ENCODE measurements around the gene SZRD1.
"Not testable (repeated sequence)": the region's sequence is repeated elsewhere in the genome, so short reads cannot be mapped to it uniquely, and the experiment has no call there.

SZRD1 gene

DNA sequence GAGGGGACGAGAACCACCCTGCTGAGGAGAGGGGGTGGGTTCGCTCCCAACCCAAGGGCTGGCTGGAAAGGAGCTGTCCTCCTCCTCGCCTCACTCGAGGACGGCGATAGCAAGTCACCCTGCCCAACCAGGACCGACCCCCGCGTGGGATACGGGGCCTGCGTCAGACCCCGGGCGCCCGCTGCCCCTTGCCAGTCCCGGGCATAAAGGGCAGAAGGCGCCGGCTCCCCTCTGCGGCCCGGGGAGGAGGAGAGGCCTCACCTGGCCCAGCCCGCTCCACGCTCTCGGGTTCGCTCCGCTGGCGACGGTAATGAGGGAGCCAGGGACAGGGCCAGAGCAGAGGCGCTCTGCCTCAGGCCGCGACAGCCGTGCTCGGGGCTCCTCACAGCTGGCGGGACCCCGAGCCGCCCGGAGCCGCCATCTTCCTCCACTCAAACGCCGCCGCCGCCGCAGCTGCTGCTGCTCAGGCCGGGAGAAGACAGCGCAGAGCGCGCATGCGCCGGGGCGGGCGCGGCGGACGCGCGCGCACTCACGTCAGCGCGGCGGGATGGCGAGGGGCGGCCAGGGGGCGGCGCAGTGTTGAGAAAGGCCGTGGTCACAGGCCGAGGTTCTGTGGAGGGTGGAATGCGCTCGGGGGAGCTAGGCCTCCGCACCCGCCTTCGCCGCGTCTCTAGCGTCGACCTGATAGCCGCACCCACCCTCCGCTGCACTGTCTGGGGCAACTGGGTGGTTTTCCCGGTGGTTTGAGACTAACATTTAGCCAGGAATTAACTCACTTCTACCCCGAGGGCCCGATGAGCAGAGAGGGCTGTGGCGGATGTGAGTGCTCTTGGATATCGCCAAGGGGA is 14.8 kb upstream of the SZRD1 start, which contains the start of gene FBXO42:
FBXO42 (minus strand) TSS at position 487 of the 848 bp plus-strand sequence. CDS start 37,062 bp downstream, outside the sequence.
- peak; percentile 93 to 96 for DNase-seq
- peaks cover 27% of the 10 kb centered on the region for H3K4me1 Mint-ChIP-seq
- no peaks in the 10 kb centered on the region for H3K9me3 Mint-ChIP-seq
- peak within 1 kb of the TSS; percentile 93 to 97 for H3K4me3 Mint-ChIP-seq
- peak; percentile 96 for ATAC-seq
- peak within 1 kb of the TSS; percentile 96 to 97 for H3K27ac Mint-ChIP-seq
- no peaks in the 10 kb centered on the region for H3K27me3 Mint-ChIP-seq

DNA sequence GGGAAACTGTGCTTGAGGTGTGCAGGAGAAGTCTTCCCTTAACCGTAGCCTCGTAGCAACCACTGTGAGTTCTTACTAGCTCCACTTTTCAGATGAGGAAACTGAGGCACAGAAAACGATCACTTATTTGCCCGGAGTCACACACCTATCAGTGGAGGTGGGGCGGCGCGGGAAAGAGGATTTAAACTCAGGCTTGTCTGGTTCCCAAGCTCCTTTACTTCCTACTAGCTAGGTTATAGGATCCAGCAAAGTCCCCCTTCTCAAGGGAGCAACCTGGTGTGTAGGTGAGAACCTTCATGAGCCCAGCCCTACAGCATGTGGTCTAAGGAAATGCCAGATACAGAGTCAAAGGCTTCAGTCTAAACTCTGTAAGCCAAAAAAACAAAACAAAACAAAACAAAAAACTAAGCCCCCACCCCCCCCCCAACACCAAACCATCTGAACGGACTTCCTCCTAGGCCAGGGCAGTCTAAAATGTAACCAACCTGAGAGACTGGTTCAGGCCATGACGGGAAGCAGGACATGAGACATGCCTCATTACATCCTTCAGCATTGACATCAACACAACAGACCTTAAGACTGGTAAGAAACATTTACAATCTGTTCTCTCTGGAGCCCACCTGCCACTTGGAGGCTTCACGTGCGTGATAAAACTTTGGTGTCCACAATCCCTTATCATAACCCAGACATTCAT is 14.1 kb upstream of the SZRD1 start:
- peak overlapping the region; percentile 93 to 97 for H3K4me3 Mint-ChIP-seq
- DNase-seq: no peak
- no peaks in the 10 kb centered on the region for H3K9me3 Mint-ChIP-seq
- no peaks in the 10 kb centered on the region for H3K27me3 Mint-ChIP-seq
- no peak for ATAC-seq
- H3K27ac Mint-ChIP-seq: peak overlapping the region; percentile 96 to 97
- peaks cover 27% of the 10 kb centered on the region for H3K4me1 Mint-ChIP-seq

DNA sequence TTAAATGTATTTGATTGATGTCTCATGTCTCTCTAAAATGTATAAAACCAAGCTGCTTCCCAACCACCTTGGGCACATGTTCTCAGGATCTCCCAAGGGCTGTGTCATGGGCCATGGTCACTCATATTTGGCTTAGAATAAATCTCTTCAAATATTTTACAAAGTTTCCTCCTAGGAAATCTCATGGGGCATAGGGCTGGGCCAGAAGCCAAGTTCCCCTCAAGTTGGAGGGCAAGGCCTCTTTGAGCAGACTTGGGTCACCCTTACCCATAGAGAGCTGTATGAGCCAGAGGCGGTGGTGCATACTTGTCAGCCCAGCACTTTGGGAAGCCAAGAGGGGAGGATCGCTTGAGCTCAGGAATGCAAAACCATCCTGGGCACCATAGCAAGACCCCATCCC is 12.4 kb upstream of the SZRD1 start:
- ATAC-seq (no peak), DNase-seq (no peak)
- peaks cover 24% of the 10 kb centered on the region for H3K4me1 Mint-ChIP-seq
- H3K27ac Mint-ChIP-seq: no peak overlapping the region
- no peaks in the 10 kb centered on the region for H3K9me3 Mint-ChIP-seq
- no peak overlapping the region for H3K4me3 Mint-ChIP-seq
- no peaks in the 10 kb centered on the region for H3K27me3 Mint-ChIP-seq

DNA sequence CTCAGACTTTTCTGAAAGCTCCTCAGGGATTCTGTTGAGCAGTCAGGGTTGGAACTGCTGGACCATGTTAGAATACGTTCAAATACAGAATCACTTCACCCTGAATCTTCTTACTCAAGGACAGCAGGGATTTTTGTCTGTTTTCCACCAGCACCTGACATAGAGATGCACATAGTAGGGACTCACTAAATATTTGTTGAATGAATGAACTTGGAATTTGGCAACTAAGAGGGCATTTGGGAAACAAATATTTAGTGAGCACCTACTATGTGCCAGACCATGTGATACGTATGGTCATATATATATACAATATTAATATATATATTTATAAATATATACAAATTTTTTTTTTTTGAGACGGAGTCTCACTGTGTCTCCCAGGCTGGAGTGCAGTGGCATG is 10.2 kb upstream of the SZRD1 start:
- Mint-ChIP-seq H3K4me3 (no peak overlapping the region), H3K27me3 (no peaks in the 10 kb centered on the region), H3K9me3 (no peaks in the 10 kb centered on the region), H3K4me1 (peaks cover 8% of the 10 kb centered on the region), H3K27ac (no peak overlapping the region)
- ATAC-seq: no peak
- DNase-seq: no peak

DNA sequence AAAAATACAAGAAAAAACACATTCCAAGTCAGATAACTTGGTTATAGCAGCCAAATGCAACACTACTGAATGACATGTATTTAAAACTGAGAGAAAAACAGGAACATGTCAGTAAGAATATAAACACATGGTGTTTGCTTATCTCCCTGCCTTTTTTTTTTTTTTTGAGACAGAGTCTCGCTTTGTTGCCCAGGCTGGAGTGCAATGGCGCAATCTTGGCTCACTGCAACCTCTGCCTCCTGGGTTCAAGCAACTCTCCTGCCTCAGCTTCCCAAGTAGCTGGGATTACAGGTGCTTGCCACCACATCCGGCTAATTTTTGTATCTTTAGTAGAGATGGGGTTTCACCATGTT is 1.9 kb upstream of the SZRD1 start:
- H3K9me3 Mint-ChIP-seq, H3K27ac Mint-ChIP-seq, H3K27me3 Mint-ChIP-seq, DNase-seq, H3K4me3 Mint-ChIP-seq, ATAC-seq: not testable (repeated sequence)
- peaks cover 17% of the 10 kb centered on the region for H3K4me1 Mint-ChIP-seq

DNA sequence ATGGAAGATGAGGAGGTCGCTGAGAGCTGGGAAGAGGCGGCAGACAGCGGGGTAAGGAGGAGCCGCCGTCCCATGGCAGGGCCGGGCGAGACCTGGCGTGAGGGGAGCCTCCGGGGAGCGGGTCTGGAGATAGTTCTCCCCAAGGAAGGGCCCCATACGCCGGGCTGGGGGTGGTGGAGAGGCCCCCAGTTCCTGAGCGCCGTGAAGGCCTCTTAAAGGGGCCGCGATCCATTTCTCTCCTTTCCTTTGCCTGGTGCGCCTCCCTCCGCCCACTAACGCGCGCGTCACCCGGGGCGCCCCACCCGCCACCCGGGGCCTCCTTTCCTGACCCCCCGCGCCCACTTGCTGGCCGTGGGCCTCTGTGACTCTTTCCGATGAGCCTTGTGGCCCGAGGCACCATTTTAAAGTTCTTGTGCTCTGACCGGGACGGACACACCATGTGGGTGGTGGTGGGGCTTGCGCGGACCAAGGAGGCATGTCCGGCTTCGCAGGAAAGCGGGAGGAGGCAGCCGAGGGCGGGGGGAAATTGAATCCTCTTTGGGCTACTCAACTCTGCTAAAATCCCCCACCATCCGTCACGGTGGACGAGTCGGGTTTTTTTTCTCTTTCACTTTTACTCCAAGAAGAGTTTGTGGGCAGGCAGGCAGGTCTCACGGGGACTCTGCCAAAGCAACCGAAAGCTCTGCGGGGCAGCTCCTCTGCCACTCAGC is 371 bp downstream of the SZRD1 start:
- H3K4me1 Mint-ChIP-seq: peaks cover 37% of the 10 kb centered on the region

DNA sequence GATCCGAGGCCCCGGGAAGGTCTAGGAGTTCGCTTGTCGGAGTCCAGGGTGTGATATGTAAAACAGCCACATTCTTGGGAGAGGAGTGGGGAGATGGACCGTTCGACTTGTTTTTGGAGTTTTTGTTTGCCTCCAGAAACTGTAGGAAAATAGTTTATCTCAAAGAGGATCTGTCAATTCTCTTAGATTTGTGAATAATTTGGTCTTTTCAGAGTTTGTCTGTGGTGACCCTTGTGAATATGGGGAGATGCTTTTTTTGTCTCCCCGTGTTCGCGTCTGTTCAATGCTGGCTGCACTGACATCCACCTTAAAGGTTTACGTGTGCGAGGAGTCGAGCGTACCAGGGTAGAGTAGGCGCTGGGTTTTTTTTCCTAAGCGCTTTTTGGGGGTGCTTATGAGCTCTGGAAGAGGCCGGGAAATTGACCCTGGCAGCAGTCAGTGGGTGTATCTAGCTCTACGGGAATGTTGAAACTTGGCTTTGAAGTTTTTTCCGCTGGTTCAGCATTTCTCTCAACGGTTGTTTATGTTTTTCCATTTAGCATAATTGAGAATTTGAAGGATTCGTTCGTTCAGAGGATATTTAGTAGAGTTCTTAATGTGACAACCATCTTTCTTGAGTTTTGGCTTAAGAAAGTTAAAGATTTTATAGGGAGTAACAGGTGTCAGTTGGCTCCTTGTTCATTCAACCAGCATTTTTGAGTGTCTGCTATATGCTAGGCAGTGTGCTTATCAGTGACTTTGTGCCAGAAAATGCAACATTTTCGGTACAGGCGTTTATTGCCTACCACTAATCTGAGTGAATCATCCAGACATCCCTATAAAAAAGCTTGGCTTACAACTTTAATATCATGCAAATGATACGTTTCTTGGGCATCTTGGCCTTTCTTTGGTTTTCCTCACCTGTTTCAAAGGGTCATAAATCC is 1.2 kb downstream of the SZRD1 start:
- H3K27me3 Mint-ChIP-seq: no peaks in the 10 kb centered on the region
- H3K4me1 Mint-ChIP-seq: peaks cover 45% of the 10 kb centered on the region

More for the DNA sequence above, 371 bp downstream of the SZRD1 start:
- H3K27ac Mint-ChIP-seq: peak overlapping the region; percentile 98 to 100
- no peaks in the 10 kb centered on the region for H3K27me3 Mint-ChIP-seq
- ATAC-seq (peak; percentile 83), DNase-seq (peak; percentile 94 to 95)
- no peaks in the 10 kb centered on the region for H3K9me3 Mint-ChIP-seq
- peak overlapping the region; percentile 96 to 97 for H3K4me3 Mint-ChIP-seq

DNA sequence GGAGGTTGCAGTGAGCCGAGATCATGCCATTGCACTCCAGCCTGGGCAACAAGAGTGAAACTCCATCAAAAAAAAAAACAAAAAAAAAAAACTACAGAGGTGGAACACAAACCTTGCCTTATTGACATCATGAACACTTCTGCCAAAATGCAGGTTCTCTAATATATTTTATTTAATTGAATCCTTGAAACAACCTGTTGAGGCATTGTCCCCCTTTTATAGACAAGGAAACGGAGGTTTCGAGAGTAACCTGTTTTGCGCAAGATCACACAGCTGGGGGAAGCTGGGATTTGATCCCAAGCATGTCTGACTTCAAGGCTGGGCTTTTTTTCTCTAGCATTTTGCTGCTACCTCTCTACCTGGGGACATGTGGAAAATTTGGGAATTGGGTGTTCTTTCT is 2.8 kb downstream of the SZRD1 start:
- DNase-seq: no peak
- peak overlapping the region; percentile 96 to 97 for H3K4me3 Mint-ChIP-seq
- peaks cover 59% of the 10 kb centered on the region for H3K4me1 Mint-ChIP-seq
- no peaks in the 10 kb centered on the region for H3K9me3 Mint-ChIP-seq
- peak overlapping the region in 1 of 2 donors; percentile 68 for H3K27ac Mint-ChIP-seq
- H3K27me3 Mint-ChIP-seq: no peaks in the 10 kb centered on the region
- ATAC-seq: no peak

More for the DNA sequence above, 1.2 kb downstream of the SZRD1 start:
- peak overlapping the region; percentile 96 to 97 for H3K4me3 Mint-ChIP-seq
- ATAC-seq (no peak), DNase-seq (no peak)
- H3K9me3 Mint-ChIP-seq: no peaks in the 10 kb centered on the region
- H3K27ac Mint-ChIP-seq: peak overlapping the region; percentile 98 to 100

DNA sequence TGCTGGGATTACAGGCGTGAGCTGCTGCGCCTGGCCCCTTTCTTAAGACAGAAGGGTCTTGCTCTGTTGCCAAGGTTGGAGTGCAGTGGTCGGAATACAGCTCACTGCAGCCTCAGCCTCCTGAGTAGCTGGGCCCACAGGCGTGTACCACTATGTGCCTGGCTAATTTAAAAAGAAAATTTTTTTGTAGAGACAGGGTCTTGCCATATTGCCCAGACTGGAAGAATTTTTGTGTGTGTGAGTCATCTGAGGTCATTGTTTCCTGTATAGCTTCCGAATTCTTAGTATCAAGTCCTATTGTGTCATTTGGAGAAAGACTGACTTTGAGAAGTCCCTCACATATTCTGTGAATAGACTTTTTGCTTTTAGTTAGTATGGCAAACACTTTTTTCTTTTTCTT is 4.7 kb downstream of the SZRD1 start:
- H3K9me3 Mint-ChIP-seq: no peaks in the 10 kb centered on the region
- peak overlapping the region; percentile 90 to 97 for H3K27ac Mint-ChIP-seq
- H3K4me3 Mint-ChIP-seq: peak overlapping the region; percentile 73 to 78
- peaks cover 79% of the 10 kb centered on the region for H3K4me1 Mint-ChIP-seq
- no peaks in the 10 kb centered on the region for H3K27me3 Mint-ChIP-seq
- DNase-seq (peak in 1 of 2 donors; percentile 30), ATAC-seq (peak; percentile 18)

DNA sequence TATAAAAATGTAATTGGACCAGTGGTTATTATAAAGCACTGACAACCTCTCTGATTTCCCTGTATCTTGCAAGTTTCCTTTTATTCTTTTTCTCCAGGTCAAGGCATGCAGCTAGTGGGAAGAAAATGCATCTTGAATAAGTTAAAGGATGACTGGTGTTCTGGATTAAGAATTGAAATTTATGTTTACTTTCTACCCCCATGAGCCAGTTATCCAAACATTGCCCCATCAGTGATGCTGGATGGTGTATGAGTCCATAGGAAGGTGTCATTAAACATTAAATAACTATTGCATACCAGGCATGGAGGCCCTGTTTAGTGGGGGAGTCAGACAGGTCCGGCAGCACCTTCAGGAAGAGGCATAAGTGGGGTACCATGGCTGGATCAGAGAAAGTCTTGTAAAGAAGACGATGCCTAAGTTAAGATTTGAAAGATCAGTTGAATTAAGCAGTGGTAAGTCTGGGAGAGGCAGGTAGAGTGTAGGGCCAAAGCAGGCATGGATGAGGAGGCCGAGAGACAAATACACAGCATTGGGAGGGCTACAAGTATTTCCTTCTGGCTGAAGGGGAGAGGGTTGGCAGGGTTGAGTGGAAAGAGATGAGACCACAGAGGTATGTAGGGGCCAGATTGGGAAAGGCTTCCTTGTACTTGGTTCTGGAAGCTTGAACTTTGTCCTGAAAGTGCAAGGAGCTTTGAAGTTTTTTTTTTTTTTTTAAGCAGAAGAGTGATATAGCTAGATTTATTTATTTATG is 5.7 kb downstream of the SZRD1 start:
- Mint-ChIP-seq H3K27ac (peak overlapping the region; percentile 90 to 97), H3K4me3 (peak overlapping the region; percentile 73 to 78), H3K9me3 (no peaks in the 10 kb centered on the region), H3K27me3 (no peaks in the 10 kb centered on the region), H3K4me1 (peaks cover 88% of the 10 kb centered on the region)
- no peak for ATAC-seq
- no peak for DNase-seq

DNA sequence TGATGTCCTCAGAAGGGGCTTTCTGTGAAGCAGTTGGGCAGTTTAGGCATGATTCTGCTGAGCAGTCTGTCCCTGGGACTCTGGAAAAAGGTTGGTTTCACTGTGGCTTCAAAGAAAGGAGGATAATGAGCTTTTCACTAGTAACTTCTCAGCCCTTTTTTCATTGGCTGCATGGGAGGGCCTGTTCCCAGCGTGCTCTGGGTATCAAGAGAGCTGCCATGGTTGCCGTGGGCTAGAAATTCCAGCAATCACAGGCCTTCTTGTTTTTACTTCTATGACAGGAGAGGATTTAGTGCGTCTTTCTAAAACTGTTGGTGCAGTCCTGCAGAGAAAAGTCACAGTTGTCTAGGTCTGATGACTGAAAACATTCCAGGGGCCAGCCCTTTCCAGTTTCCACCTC is 7.2 kb downstream of the SZRD1 start:
- Mint-ChIP-seq H3K27me3 (no peaks in the 10 kb centered on the region), H3K4me3 (peak overlapping the region; percentile 44 to 54), H3K4me1 (peaks cover 93% of the 10 kb centered on the region), H3K9me3 (no peaks in the 10 kb centered on the region), H3K27ac (peak overlapping the region; percentile 69 to 78)
- DNase-seq (no peak), ATAC-seq (no peak)

DNA sequence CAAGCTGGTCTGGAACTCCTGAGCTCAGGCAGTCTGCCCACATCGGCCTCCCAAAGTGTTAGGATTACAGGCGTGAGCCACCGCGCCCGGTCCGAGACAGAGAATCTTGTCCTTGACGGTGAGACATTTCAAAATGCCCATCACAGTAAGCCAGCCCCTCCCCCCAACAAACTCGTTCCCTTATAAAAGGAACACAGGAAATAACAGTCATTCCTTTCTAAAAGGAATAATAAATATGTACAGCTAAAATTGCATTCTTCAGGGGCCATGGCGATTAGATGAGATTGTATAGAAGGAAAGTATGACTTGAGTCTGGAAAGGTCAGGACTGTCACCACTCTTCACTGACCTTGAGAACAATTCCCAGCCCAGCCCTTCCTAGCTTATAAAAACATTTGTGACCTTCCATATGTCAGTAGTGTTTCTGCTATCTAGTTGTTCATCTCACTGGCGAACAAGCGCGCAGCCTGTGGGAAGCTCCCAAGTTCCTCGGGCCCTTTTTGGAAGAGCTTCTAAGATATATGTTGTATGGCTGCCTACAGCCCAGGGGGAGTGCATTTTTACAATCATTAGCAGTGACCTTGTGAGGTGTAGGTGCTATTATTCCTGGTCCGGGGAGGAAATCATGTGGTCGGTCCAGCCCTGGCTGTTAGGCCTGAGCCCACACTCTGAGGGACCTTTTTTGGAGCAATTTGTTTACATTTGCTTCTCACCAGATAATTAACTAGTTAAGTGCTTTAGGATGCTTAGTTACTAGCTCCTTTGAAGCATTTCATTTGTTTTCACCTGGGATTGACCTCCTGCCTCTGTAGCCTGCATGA is 8.7 kb downstream of the SZRD1 start:
- DNase-seq: no peak
- H3K4me1 Mint-ChIP-seq: peaks cover 91% of the 10 kb centered on the region
- H3K9me3 Mint-ChIP-seq: no peaks in the 10 kb centered on the region
- H3K27ac Mint-ChIP-seq: peak overlapping the region; percentile 80 to 82
- no peak for ATAC-seq
- H3K4me3 Mint-ChIP-seq: peak overlapping the region; percentile 15 to 22
- H3K27me3 Mint-ChIP-seq: no peaks in the 10 kb centered on the region

DNA sequence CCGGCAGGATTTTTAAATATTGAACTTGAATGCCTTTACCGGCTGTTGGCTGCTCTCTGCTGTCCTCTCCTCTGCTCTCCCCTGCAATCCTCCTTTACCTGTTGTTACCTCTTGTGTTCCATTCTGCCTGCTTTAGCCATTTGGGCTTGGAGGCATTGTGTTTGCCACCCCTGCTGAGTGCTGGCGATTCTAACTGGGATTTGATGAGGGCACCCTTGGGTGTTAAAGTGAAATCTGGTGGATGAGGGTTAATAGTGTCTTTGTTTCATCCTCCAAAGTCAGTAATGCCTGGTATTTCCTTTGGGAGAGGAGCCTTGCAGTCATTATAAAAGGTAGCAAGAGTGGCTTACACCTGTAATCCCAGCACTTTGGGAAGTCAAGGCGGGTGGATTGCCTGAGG is 9.9 kb downstream of the SZRD1 start:
- H3K4me1 Mint-ChIP-seq: peaks cover 86% of the 10 kb centered on the region
- H3K4me3 Mint-ChIP-seq: no peak overlapping the region
- peak overlapping the region; percentile 53 to 91 for H3K27ac Mint-ChIP-seq

More for the DNA sequence above, 9.9 kb downstream of the SZRD1 start:
- H3K27me3 Mint-ChIP-seq: no peaks in the 10 kb centered on the region
- H3K9me3 Mint-ChIP-seq: no peaks in the 10 kb centered on the region
- DNase-seq (no peak), ATAC-seq (no peak)
